ENCODE measurements around the gene CCDC187. TPM values are rescaled to one million over a fixed set of nuclear protein-coding genes. Genes with fewer than 3 reads are reported as not detected.
"Not testable (repeated sequence)": the region's sequence is repeated elsewhere in the genome, so short reads cannot be mapped to it uniquely, and the experiment has no call there.

Gene CCDC187
- total RNA-seq, 8 experiments from 2014 or later: 0.07 to 1.2 (median 0.19) TPM

- 60 to 100% (median 98%) methylated on average over 1 to 7 of the region's 14 CpGs; no CpG with 5 or more reads in 4 of the 10 experiments for WGBS, 10 experiments
- H3K4me3 ChIP-seq; in situ Hi-C loops (cut with MboI; ENCODE audit: low pct_unique_long_range_greater_than_20kb in 2 of 9, low sequenced_read_pairs in 9 of 9, unreplicated experiment in 9 of 9); H3K27ac ChIP-seq: not testable (repeated sequence)
- H3K4me1 ChIP-seq (replicated peaks in 1 of 2): peaks cover 23 to 24% of the 10 kb centered on the region in 2 donors
- peak in 1 of 8 experiments; percentile 10 for ATAC-seq (replicated peaks in 6 of 8)
Measured at GRCh38 chr9:136319244-136319643, 15.3 kb upstream of the CCDC187 start.

- Histone ChIP-seq H3K27ac (no peak overlapping the region), H3K4me1 (replicated peaks in 1 of 2) (peaks cover 22 to 23% of the 10 kb centered on the region in 2 donors), H3K4me3 (no peak overlapping the region)
- WGBS, 10 experiments: 60 to 87% methylated on average over 2 to 3 of the region's 16 CpGs; no CpG with 5 or more reads in 8 of the 10 experiments
- in situ Hi-C loops (cut with MboI; ENCODE audit: low pct_unique_long_range_greater_than_20kb in 2 of 9, low sequenced_read_pairs in 9 of 9, unreplicated experiment in 9 of 9): no loop called here
- ATAC-seq (replicated peaks in 6 of 8): peak in 2 of 8 experiments; percentile 67 to 72
Measured at GRCh38 chr9:136318776-136319241, 14.9 kb upstream of the CCDC187 start.

- Histone ChIP-seq H3K27ac (no peak overlapping the region), H3K4me1 (replicated peaks in 1 of 2) (peaks cover 22 to 23% of the 10 kb centered on the region in 2 donors), H3K4me3 (no peak overlapping the region)
- 40% methylated on average over 1 of the region's 21 CpGs; no CpG with 5 or more reads in 9 of the 10 experiments for WGBS, 10 experiments
- in situ Hi-C loops (cut with MboI; ENCODE audit: low pct_unique_long_range_greater_than_20kb in 2 of 9, low sequenced_read_pairs in 9 of 9, unreplicated experiment in 9 of 9): no loop called here
- ATAC-seq (replicated peaks in 6 of 8): peak in 5 of 8 experiments; percentile 65 to 81 (median 79)
Measured at GRCh38 chr9:136318111-136318775, 14.3 kb upstream of the CCDC187 start.

GRCh38 chr9:136317695-136318094, 13.8 kb upstream of the CCDC187 start:
- no peak overlapping the region for H3K4me3 ChIP-seq
- H3K27ac ChIP-seq: no peak overlapping the region
- H3K4me1 ChIP-seq (replicated peaks in 1 of 2): peaks cover 22 to 23% of the 10 kb centered on the region in 2 donors
- 78 to 93% methylated on average over 4 to 6 of the region's 16 CpGs; no CpG with 5 or more reads in 8 of the 10 experiments for WGBS, 10 experiments
- ATAC-seq (replicated peaks in 6 of 8): peak in 2 of 8 experiments; percentile 1 to 3
- in situ Hi-C loops (cut with MboI; ENCODE audit: low pct_unique_long_range_greater_than_20kb in 2 of 9, low sequenced_read_pairs in 9 of 9, unreplicated experiment in 9 of 9): no loop called here

GRCh38 chr9:136316896-136317676, 13.2 kb upstream of the CCDC187 start:
- in situ Hi-C loops (cut with MboI; ENCODE audit: low pct_unique_long_range_greater_than_20kb in 2 of 9, low sequenced_read_pairs in 9 of 9, unreplicated experiment in 9 of 9): no loop called here
- no peak overlapping the region for H3K4me3 ChIP-seq
- WGBS, 10 experiments: 60 to 100% (median 94%) methylated on average over 1 to 4 of the region's 13 CpGs; no CpG with 5 or more reads in 5 of the 10 experiments
- H3K4me1 ChIP-seq (replicated peaks in 1 of 2): peaks cover 22 to 23% of the 10 kb centered on the region in 2 donors
- peak in 1 of 8 experiments; percentile 12 for ATAC-seq (replicated peaks in 6 of 8)
- peak overlapping the region in 1 of 2 donors; percentile 20 for H3K27ac ChIP-seq

GRCh38 chr9:136316271-136316751, 12.4 kb upstream of the CCDC187 start:
- ATAC-seq (replicated peaks in 6 of 8): no peak
- WGBS, 10 experiments: 80 to 100% (median 88%) methylated on average over 1 to 8 of the region's 23 CpGs; no CpG with 5 or more reads in 4 of the 10 experiments
- in situ Hi-C loops (cut with MboI; ENCODE audit: low pct_unique_long_range_greater_than_20kb in 2 of 9, low sequenced_read_pairs in 9 of 9, unreplicated experiment in 9 of 9): no loop called here
- H3K4me3 ChIP-seq: no peak overlapping the region
- H3K4me1 ChIP-seq (replicated peaks in 1 of 2): peaks cover 27 to 29% of the 10 kb centered on the region in 2 donors
- H3K27ac ChIP-seq: no peak overlapping the region

GRCh38 chr9:136314944-136315343, 11.1 kb upstream of the CCDC187 start:
- H3K27ac ChIP-seq: no peak overlapping the region
- no peak for ATAC-seq (replicated peaks in 6 of 8)
- in situ Hi-C loops (cut with MboI; ENCODE audit: low pct_unique_long_range_greater_than_20kb in 2 of 9, low sequenced_read_pairs in 9 of 9, unreplicated experiment in 9 of 9): no loop called here
- H3K4me1 ChIP-seq (replicated peaks in 1 of 2): peaks cover 28 to 32% of the 10 kb centered on the region in 2 donors
- WGBS, 10 experiments: 0 to 89% (median 76%) methylated on average over 1 to 4 of the region's 4 CpGs; no CpG with 5 or more reads in 3 of the 10 experiments
- H3K4me3 ChIP-seq: no peak overlapping the region

- Histone ChIP-seq H3K27ac (no peak overlapping the region), H3K4me3 (no peak overlapping the region), H3K4me1 (replicated peaks in 1 of 2) (peaks cover 28 to 31% of the 10 kb centered on the region in 2 donors)
- in situ Hi-C loops (cut with MboI; ENCODE audit: low pct_unique_long_range_greater_than_20kb in 2 of 9, low sequenced_read_pairs in 9 of 9, unreplicated experiment in 9 of 9): no loop called here
- no peak for ATAC-seq (replicated peaks in 6 of 8)
- WGBS, 10 experiments: 80 to 92% (median 81%) methylated on average over 1 to 2 of the region's 3 CpGs; no CpG with 5 or more reads in 6 of the 10 experiments
Measured at GRCh38 chr9:136314056-136314416, 10.1 kb upstream of the CCDC187 start.

- in situ Hi-C loops (cut with MboI; ENCODE audit: low pct_unique_long_range_greater_than_20kb in 2 of 9, low sequenced_read_pairs in 9 of 9, unreplicated experiment in 9 of 9): no loop called here
- WGBS, 10 experiments: 74 to 100% (median 81%) methylated on average over 1 to 10 of the region's 18 CpGs; no CpG with 5 or more reads in 7 of the 10 experiments
Measured at GRCh38 chr9:136313111-136314055, 9.5 kb upstream of the CCDC187 start.

GRCh38 chr9:136312436-136312835, 8.5 kb upstream of the CCDC187 start:
- no peak overlapping the region for H3K27ac ChIP-seq
- ATAC-seq (replicated peaks in 6 of 8): peak; percentile 29 to 87 (median 50)
- H3K4me3 ChIP-seq: no peak overlapping the region
- WGBS, 10 experiments: no CpG with 5 or more reads among the region's 12 CpGs
- peaks cover 12 to 15% of the 10 kb centered on the region in 2 donors for H3K4me1 ChIP-seq (replicated peaks in 1 of 2)
- in situ Hi-C loops (cut with MboI; ENCODE audit: low pct_unique_long_range_greater_than_20kb in 2 of 9, low sequenced_read_pairs in 9 of 9, unreplicated experiment in 9 of 9): no loop called here

More at GRCh38 chr9:136313111-136314055, 9.5 kb upstream of the CCDC187 start:
- Histone ChIP-seq H3K4me1 (replicated peaks in 1 of 2) (peaks cover 21 to 24% of the 10 kb centered on the region in 2 donors), H3K27ac (no peak overlapping the region), H3K4me3 (no peak overlapping the region)
- no peak for ATAC-seq (replicated peaks in 6 of 8)

GRCh38 chr9:136312009-136312375, 8.1 kb upstream of the CCDC187 start:
- Histone ChIP-seq H3K4me3 (no peak overlapping the region), H3K27ac (no peak overlapping the region), H3K4me1 (replicated peaks in 1 of 2) (peaks cover 7 to 12% of the 10 kb centered on the region in 2 donors)
- in situ Hi-C loops (cut with MboI; ENCODE audit: low pct_unique_long_range_greater_than_20kb in 2 of 9, low sequenced_read_pairs in 9 of 9, unreplicated experiment in 9 of 9): no loop called here
- peak in 2 of 8 experiments; percentile 3 to 7 for ATAC-seq (replicated peaks in 6 of 8)
- 100% methylated on average over 1 of the region's 10 CpGs; no CpG with 5 or more reads in 9 of the 10 experiments for WGBS, 10 experiments
